Endothelial cell of umbilical vein (primary cell): ENCODE results near the gene SCARF2. TPM values are rescaled to one million over a fixed set of nuclear protein-coding genes. Genes with fewer than 3 reads are reported as not detected.

Experiments
- BruUV-seq: library from RNA; stranded (reverse); fragments of 400-500 nt; replicated peaks from 2 replicates; lab custom pipeline; 2021; lab: Mats Ljungman, UMichigan
- CTCF ChIA-PET: fragments of 300-600, 350-600 bp; sonication (Branson Sonifier 250); formaldehyde crosslinking; loops from one replicate; lab custom pipeline; 2021; ENCODE audit warnings: antibody characterized with exemption, inconsistent platforms; lab: Charles Lee
- POLR2A ChIA-PET: fragments of 300-600, 350-600 bp; sonication (Branson Sonifier 250); formaldehyde crosslinking; loops from one replicate; lab custom pipeline; 2021; ENCODE audit warnings: antibody characterized with exemption, inconsistent platforms; lab: Charles Lee
- DNase-seq: peaks from one replicate; pipeline ENCODE4 v3.0.0-alpha.2; 2011; ENCODE audit warnings: low read depth, low spot score
- FAIRE-seq: peaks from 2 replicates; lab custom pipeline; 2011; peaks lifted over from hg19 to GRCh38; lab: Jason Lieb, UNC
- H2AFZ ChIP-seq: 2 replicates; pipeline ENCODE4 v1.6.0; 2012; ENCODE audit warnings: low read depth, low read length, control low read depth, inconsistent platforms
- H3K27ac ChIP-seq: 2 replicates; pipeline ENCODE4 v1.5.1; 2011; ENCODE audit warnings: low read depth, mild to moderate bottlenecking, control low read depth, low read length, moderate library complexity; ENCODE audit not compliant: insufficient read depth
- H3K27me3 ChIP-seq, 2 experiments: 2 replicates each; pipeline versions ENCODE4 v1.6.0 to v1.6.1; 2011; ENCODE audit warnings: low read length in 2 of 2, mixed read lengths in 1 of 2; ENCODE audit not compliant: control insufficient read depth in 2 of 2, insufficient read depth in 2 of 2
- H3K36me3 ChIP-seq, 2 experiments: 2 replicates in 1 of 2; 3 replicates in 1 of 2; pipeline ENCODE4 v1.5.1; 2011; ENCODE audit warnings: low read length in 2 of 2, mild to moderate bottlenecking in 1 of 2, moderate library complexity in 1 of 2; ENCODE audit not compliant: control insufficient read depth in 2 of 2, insufficient read depth in 2 of 2; ENCODE audit errors: extremely low read depth in 1 of 2
- H3K4me1 ChIP-seq: 3 replicates; pipeline ENCODE4 v1.5.1; 2011; ENCODE audit warnings: mild to moderate bottlenecking, low read length; ENCODE audit not compliant: control insufficient read depth, insufficient read depth; ENCODE audit errors: extremely low read depth
- H3K4me2 ChIP-seq: 2 replicates; pipeline ENCODE4 v1.6.1; 2011; ENCODE audit warnings: low read length, control low read depth, mixed read lengths; ENCODE audit not compliant: insufficient read depth
- H3K4me3 ChIP-seq, 3 experiments: fragments of 200-600 bp in 1 of 3; sonication (generic), shearing (Covaris generic) in 1 of 3; replicated peaks in 1 of 3; 2 replicates each; pipeline ENCODE4 v1.5.1; 2011 to 2016; ENCODE audit warnings: control low read depth in 3 of 3, low read length in 3 of 3, mild to moderate bottlenecking in 2 of 3, inconsistent platforms in 1 of 3, low read depth in 1 of 3, moderate library complexity in 1 of 3; ENCODE audit not compliant: insufficient read depth in 1 of 3
- H3K79me2 ChIP-seq: 2 replicates; pipeline ENCODE4 v1.6.0; 2012; ENCODE audit warnings: low read length, inconsistent platforms; ENCODE audit not compliant: control insufficient read depth, insufficient read depth
- H3K9ac ChIP-seq: replicated peaks from 2 replicates; pipeline ENCODE3; 2011; ENCODE audit warnings: low read length, control low read depth; ENCODE audit not compliant: insufficient read depth; ENCODE audit errors: extremely low read depth
- H3K9me1 ChIP-seq: replicated peaks from 3 replicates; pipeline ENCODE4 v1.6.0; 2011; ENCODE audit warnings: mild to moderate bottlenecking, low read length; ENCODE audit not compliant: control insufficient read depth, insufficient read depth; ENCODE audit errors: extremely low read depth
- H3K9me3 ChIP-seq: replicated peaks from 2 replicates; pipeline ENCODE4 v1.5.1; 2012; ENCODE audit warnings: low read length, inconsistent platforms; ENCODE audit not compliant: control insufficient read depth, insufficient read depth
- H4K20me1 ChIP-seq: replicated peaks from 2 replicates; pipeline ENCODE3; 2011; ENCODE audit warnings: mild to moderate bottlenecking, low read length; ENCODE audit not compliant: control insufficient read depth, insufficient read depth; ENCODE audit errors: extremely low read depth
- EZH2 ChIP-seq: IDR thresholded peaks from 2 replicates; pipeline ENCODE4 v1.6.1; 2012; ENCODE audit warnings: borderline replicate concordance, low read depth, mild to moderate bottlenecking, moderate library complexity, low read length, inconsistent platforms; ENCODE audit not compliant: severe bottlenecking
- FOS ChIP-seq: IDR thresholded peaks from 2 replicates; pipeline ENCODE4 v1.6.1; 2011; ENCODE audit warnings: mild to moderate bottlenecking, low read length, moderate library complexity, borderline replicate concordance; ENCODE audit not compliant: insufficient read depth
- GATA2 ChIP-seq: IDR thresholded peaks from 2 replicates; pipeline ENCODE4 v1.7.0; 2011; ENCODE audit warnings: low read depth, mild to moderate bottlenecking, moderate library complexity, mixed read lengths, low read length; ENCODE audit not compliant: insufficient read length, insufficient read depth
- JUN ChIP-seq: IDR thresholded peaks from 2 replicates; pipeline ENCODE4 v1.6.1; 2011; ENCODE audit warnings: borderline replicate concordance, low read depth; ENCODE audit not compliant: insufficient read length, insufficient read depth
- MYC ChIP-seq: IDR thresholded peaks from one replicate; pipeline ENCODE4 v1.6.1; 2011; ENCODE audit warnings: mild to moderate bottlenecking, low read depth, low read length
- POLR2A ChIP-seq: IDR thresholded peaks from 2 replicates; pipeline ENCODE4 v1.6.1; 2012; ENCODE audit warnings: low read depth, mild to moderate bottlenecking, control low read depth, low read length
- POLR2AphosphoS5 ChIP-seq: IDR thresholded peaks from 2 replicates; pipeline ENCODE4 v1.6.1; 2012; ENCODE audit warnings: low read depth, mild to moderate bottlenecking, control low read depth, low read length, moderate library complexity; ENCODE audit not compliant: insufficient read depth
- dilution Hi-C: fragments of 300-500 bp; cut with MboI; formaldehyde crosslinking; loops from one replicate; pipeline ENCODE4 v1.15.0; 2019; ENCODE audit warnings: low sequenced_read_pairs; ENCODE audit not compliant: extremely low pct_ligation_motif_present
- intact Hi-C: fragments of 100-400 bp; cut with micrococcal nuclease; formaldehyde crosslinking; loops from one replicate; pipeline ENCODE4 v1.10.0; 2022
- polyA plus RNA-seq, 4 experiments: library from polyadenylated mRNA; depleted of rRNA in 3 of 4; stranded (reverse) in 3 of 4; unstranded in 1 of 4; fragments of >200 nt; gene quantifications; 2 replicates each; pipeline versions ENCODE4 v1.2.1 to v1.2.3, GENCODE V29; 2011 to 2012; ENCODE audit warnings: missing spikeins in 1 of 4
- total RNA-seq: library from RNA; stranded (reverse); gene quantifications from 2 replicates; pipeline ENCODE4 v1.2.3, GENCODE V29; 2021
- TF ChIP-seq, protein P1 (sequence below): IDR thresholded peaks from 2 replicates; pipeline ENCODE4 v1.6.1; 2011; ENCODE audit not compliant: insufficient read depth, insufficient read length
- TF ChIP-seq, protein P2 (sequence below), 2 donors: IDR thresholded peaks; 1 replicate in 1 of 2; 2 replicates in 1 of 2; pipeline ENCODE4 v1.5.1; 2011; ENCODE audit warnings: low read length in 2 of 2, mild to moderate bottlenecking in 2 of 2, moderate library complexity in 2 of 2, control low read depth in 1 of 2, inconsistent platforms in 1 of 2, low read depth in 1 of 2; ENCODE audit not compliant: insufficient read depth in 1 of 2; ENCODE audit errors: extremely low read depth in 1 of 2

SCARF2 gene
- total and polyA plus RNA-seq, 2 donors (not counting 3 experiments of a cell fraction or from before 2014, with no cell fraction given) = 15.7 to 20.1 TPM

DNA sequence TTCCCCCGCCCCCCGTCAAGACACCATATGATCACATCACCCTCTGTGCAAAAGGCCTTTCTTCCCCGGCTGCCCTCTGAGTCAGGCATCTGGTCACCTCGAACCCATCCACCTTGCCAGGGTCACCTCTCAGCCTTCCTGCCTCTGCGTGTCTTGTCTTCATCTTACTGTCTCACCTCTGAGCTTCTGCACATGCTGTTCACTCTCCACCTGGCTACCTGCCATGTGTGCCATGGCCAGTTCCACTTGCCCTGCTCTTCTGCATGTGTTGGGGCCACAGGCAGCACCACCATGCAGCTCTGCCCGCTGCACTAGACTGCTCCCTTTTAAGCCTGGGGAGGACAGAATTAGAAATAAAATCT lies 33.9 kb downstream of the SCARF2 start:
- Histone ChIP-seq H3K27ac (no peak overlapping the region), H2AFZ (no peak overlapping the region), H3K9me3 (no peaks in the 10 kb centered on the region), H4K20me1 (no peaks in the 10 kb centered on the region), H3K36me3 (peaks cover 9 to 29% of the 10 kb centered on the region in 2 experiments), H3K4me1 (no peaks in the 10 kb centered on the region), H3K9me1 (no peaks in the 10 kb centered on the region), H3K9ac (no peak overlapping the region), H3K4me2 (no peak overlapping the region), H3K4me3 (no peak overlapping the region), H3K79me2 (no peaks in the 10 kb centered on the region), H3K27me3 (no peaks in the 10 kb centered on the region)
- ChIA-PET CTCF (interaction anchor here (0.6 to 1.6 kb wide), 2 partner anchors 14 to 25 kb away, joined by 3 to 11 read pairs; no protein-coding TSS in a partner anchor), POLR2A (no interaction called here)
- BruUV-seq = no TSS peak
- dilution Hi-C loops (no loop called here), intact Hi-C loops (no loop called here)
- TF ChIP-seq FOS = no peak
- TF ChIP-seq MYC = no peak
- TF ChIP-seq POLR2AphosphoS5 = no peak
- TF ChIP-seq, protein P1, sequence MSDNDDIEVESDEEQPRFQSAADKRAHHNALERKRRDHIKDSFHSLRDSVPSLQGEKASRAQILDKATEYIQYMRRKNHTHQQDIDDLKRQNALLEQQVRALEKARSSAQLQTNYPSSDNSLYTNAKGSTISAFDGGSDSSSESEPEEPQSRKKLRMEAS = no peak
- TF ChIP-seq GATA2 = no peak
- no peak for TF ChIP-seq POLR2A
- TF ChIP-seq, protein P2, sequence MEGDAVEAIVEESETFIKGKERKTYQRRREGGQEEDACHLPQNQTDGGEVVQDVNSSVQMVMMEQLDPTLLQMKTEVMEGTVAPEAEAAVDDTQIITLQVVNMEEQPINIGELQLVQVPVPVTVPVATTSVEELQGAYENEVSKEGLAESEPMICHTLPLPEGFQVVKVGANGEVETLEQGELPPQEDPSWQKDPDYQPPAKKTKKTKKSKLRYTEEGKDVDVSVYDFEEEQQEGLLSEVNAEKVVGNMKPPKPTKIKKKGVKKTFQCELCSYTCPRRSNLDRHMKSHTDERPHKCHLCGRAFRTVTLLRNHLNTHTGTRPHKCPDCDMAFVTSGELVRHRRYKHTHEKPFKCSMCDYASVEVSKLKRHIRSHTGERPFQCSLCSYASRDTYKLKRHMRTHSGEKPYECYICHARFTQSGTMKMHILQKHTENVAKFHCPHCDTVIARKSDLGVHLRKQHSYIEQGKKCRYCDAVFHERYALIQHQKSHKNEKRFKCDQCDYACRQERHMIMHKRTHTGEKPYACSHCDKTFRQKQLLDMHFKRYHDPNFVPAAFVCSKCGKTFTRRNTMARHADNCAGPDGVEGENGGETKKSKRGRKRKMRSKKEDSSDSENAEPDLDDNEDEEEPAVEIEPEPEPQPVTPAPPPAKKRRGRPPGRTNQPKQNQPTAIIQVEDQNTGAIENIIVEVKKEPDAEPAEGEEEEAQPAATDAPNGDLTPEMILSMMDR (IDR thresholded peaks at IDR 0.05; ENCODE audit: extremely low read depth in 1 of 2, insufficient read depth in 1 of 2, low read depth in 1 of 2, low read length in 2 of 2) = no peak
- TF ChIP-seq JUN = no peak
- TF ChIP-seq EZH2 = no peak
- DNase-seq (no peak), FAIRE-seq (no peak)
